ENCODE data around the gene MYO7B.

MYO7B gene

DNA sequence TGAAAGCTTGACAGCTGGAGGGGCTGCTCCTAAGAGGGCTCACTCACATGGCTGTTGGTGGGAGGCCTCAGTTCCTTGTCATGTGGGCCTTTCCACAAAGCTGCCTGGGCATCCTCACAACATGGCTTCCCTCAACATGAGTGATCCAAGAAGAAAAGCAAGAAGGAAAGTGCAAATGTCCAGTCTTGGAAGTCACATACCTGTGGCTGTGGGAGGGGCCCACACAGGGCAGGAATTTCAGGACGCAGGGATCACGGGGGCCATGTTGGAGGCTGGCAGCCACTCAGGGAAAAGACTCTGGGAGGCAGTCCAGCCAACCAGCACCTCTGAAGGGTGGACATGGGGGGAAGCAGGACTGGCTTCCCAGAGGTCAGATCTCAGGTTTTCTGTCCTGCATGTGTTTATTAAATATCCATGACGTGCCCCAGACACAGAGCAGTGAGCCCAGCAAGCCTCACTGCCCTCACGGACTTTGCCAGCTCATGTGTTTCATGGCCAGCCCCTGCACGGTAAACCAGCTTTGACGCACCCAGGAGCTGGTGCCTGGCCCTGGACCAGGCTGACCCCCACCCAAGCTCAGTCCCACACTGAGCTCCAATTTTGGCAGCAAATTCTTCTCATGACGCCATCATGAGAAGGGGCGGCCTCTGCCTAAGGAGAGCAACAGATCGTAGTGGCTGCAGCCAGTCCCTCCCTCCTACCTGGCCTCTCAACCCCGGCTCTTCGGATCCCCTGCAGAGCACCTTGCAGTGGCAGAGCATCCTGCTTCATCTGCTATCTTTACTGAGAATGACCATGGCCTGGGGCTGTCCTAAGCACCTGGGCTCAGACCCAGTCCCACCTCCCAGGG, 75.8 kb downstream of the MYO7B start:
- DNase-seq = no peak

DNA sequence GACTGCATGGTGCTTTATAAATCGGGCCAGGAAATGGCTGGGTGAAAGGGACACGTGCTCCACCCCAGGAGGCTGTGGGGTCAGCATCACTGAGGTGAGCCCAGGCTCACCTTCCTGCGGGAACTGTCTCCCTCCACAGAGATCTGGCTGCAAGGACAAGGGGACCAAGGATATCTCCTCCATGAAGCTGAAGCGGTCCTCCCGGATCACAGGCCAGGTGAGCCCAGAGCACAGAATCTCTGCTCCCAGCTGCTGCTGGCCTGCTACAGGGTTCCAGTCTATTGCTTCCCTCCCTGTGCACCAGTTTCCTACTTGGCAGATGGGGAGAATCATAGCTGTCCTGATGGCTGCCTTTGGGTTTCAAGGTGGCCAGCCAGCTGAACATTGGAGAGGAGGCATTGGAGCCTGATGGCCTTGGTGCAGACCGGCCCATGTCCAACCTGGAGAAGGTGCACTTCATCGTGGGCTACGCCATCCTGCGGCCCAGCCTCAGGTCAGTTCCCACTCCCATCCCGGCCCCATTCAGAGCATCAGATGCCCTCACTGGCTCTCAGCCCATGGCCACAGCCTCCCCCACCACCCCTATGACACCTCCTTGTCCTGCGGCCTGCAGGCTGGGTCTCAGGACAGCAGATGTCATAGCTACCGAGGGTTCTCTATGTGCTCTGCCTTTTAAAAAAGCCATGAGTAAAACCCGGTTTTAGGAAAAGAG, 76.8 kb downstream of the MYO7B start:
- DNase-seq = no peak

DNA sequence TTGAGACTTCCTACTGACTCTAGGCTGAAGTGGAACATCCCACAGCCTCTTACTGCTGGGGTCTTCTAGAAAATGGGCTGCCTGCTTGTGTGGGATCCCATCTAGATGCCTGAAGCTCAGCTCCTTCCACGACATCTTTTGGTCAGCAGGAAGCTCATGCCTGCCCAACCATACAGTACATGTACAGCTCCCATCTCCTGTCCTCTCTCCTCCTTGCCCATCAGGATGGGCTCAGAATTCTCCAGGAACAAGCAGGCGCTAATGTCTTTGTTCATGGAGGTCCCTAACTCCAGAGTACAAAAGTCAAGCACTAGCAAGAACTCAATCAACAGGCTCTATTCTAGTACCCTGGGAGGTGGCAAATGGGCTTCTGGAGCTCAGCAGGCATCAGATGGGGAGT, 78.8 kb downstream of the MYO7B start:
- DNase-seq = no peak

DNA sequence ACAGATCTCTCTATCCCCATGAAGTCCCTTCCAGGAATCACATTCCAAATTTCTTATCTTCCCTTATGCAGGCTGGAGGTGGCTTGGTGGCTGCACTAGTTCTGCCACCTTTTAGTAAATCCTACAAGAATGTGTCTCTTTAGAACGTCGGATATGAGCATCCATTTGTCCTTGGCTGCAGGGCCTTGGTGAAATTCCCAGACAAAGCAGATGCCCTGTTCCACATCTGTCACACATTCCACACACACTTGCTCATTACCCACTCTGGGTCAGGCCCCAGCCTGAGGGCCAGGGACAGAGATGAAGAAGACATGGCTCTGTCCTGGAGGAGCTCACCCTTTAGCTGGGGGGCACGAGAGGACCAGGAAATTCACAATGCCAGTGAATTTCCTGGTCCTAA, 79.2 kb downstream of the MYO7B start:
- DNase-seq = no peak

DNA sequence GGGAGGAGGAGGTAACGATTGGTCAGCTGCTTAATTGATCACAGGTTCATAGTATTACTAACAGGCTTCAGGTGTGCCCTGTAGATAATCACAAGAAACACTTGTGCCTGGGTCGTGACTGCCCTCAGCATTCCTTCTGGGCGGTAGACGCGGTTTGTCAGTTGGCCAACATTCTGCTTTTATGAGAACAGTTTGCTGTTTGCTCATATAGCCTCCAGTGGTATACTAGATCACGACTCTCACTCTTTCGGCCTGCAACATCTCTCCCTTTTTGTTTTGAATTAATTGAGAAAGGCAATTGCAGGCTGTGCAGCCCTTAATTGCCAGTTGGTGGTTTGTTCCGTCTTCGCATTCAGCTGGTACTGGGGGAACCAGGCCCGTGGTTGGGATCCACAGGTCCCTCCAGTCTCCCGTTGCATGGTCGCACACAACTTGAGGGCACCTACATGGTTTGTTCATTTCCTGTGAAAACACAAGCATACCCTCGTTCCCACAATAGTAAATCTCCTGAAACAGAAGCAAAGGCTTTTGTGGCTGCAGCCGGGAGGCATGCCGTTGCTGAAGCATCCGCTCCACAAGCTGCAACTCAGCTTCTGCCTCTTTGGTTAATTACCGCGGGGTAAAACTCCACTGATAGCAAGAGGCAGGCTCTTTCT, 80.2 kb downstream of the MYO7B start:
- no peak for DNase-seq

DNA sequence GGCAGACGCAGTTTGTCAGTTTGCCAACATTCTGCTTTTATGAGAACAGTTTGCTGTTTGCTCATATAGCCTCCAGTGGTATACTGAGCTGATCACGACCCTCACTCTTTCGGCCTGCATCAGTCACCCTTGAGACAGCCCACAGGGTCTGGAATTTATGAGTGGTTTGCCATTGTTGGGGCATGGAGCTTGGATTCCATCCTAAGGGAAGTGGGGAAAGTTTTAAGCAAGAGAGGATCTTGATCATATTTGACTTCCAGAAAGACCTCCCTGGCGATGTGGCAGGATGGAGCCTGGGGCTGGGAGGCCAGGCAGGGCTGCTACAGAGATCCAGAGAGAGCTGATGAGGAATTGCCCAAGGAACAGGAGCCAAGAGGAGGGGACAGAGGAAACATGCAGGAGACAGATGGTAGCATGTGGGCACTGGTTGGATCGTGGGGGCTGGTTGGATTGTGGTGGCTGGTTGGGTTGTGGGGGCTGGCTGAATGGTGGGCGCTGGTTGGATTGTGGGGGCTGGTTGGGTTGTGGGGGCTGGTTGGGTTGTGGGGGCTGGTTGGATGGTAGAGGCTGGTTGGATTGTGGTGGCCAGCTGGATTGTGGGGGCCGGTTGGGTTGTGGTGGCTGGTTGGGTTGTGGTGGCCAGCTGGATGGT, 83.2 kb downstream of the MYO7B start:
- no peak for DNase-seq

DNA sequence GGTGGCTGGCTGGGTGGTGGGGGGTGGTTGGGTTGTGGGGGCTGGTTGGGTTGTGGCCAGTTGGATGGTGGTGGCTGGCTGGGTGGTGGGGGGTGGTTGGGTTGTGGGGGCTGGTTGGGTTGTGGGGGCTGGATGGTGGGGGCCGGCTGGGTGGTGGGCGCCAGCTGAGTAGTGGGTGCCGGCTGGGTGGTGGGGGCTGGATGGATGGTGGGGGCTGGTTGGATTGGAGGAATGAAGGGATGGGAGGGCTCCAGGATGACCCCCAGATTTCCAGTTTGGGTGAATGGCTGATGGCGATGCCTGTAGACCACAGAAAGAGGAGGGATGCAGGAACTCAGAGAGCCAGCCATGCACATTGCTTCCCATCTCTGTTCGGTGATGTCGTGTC, 83.7 kb downstream of the MYO7B start:
- no peak for DNase-seq

DNA sequence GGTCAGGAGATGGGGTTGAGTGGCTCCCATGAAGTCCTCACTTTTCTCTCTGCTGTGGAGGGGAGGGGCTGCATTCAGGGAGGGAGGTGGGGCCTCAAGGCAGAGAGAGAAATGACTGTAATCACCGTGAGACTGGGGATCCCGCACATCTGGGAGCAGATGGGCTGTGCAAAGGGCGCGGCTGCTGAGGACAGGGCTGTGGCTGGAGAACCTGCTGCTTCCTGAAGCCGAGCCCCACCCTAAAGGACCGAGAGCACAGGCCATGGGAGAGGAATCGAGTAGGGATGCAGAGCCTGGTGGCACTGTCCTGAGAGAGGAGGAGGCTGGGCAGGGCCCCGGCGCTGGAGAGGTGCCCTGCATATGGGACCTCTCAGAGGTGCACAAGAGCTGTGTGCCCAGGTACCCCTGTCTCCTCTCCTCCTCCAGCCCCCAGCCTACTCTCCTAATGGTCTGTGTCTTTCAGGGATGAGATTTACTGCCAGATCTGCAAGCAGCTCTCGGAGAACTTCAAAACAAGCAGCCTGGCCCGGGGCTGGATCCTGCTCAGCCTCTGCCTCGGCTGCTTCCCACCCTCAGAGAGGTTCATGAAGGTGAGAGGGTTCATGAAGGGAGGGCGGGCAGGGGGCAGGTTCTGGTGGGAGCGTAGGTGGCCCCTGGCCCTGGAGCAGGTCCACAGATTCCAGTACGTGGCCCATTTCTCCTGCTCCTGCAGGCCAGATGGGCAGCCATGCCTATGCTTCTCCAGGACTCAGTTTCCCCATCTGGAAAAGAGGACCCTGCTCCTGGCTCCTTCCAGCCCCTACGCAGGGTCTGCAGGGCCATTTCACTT, 84.6 kb downstream of the MYO7B start:
- DNase-seq = no peak

DNA sequence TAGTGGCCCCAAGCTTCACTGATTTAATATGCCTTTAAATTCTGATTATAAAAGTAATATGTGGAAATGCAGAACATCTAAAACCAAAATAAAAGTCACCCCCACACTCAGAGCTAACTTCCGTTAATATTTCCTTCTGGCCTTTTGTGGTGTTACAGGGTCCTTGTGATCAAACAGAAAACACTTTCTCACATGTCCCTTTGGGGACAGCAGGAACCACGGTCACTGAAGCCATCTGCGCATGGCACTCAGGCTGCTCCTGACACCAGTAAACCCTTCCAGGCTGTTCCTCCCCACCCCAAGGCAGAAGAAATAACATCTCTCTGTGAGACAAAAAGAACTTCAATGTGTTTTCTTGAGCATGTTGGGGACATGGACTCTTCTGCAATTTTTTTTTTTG, 85.4 kb downstream of the MYO7B start:
- DNase-seq = no peak

DNA sequence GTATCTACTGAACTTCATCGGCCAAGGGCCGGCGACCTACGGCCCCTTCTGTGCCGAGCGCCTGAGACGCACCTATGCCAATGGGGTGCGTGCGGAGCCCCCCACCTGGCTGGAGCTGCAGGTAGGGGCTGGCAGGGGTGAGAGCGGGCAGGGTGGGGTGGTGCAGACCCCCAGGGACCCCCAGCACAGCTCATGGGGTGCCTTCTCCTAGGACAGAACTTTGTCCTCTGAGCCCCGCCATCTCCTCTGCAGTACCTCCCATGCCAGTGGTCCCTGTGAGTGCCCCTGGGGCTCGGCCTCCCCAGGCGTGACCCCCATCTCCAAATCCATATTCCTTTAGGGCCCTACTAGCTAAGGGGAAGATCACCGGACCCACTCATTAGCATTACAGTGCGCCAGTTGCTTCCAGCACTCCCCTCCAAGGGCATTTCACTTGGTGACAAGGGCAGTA, 86.5 kb downstream of the MYO7B start:
- no peak for DNase-seq

DNA sequence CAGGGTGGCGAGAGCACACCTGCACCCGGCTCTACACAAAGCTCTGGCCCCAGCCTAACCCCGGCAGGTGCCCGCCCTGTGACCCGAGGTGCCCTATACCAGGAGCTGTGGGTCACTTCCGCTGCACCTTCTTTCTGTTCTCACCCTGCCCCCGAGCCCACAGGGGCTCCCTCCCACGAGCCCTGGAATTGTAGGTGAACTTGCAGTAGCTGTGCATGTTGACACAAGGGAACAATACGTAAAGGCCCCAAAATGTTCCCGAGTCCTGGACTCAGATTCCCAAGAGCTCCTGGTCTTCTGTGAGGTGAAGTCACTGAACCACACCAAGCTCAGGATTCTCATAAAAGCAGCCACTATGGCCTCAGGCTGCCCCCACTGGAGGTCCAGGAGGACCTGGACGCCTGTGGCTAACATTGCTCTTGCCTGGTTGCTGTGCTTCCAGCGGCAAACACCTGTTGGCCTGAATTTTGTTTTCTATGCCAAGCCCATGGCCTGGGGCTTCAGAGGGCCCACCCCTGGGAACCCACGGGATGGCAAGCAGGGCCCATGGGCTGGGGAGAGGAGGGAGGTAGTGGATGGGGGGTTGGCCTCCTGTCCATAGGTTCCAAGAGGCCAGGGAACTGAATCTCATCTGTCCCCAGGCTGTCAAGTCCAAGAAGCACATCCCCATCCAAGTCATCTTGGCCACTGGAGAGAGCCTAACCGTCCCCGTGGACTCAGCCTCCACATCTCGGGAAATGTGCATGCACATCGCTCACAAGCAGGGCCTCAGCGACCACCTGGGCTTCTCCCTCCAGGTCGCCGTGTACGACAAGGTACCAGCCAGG, 87.3 kb downstream of the MYO7B start:
- DNase-seq = no peak

DNA sequence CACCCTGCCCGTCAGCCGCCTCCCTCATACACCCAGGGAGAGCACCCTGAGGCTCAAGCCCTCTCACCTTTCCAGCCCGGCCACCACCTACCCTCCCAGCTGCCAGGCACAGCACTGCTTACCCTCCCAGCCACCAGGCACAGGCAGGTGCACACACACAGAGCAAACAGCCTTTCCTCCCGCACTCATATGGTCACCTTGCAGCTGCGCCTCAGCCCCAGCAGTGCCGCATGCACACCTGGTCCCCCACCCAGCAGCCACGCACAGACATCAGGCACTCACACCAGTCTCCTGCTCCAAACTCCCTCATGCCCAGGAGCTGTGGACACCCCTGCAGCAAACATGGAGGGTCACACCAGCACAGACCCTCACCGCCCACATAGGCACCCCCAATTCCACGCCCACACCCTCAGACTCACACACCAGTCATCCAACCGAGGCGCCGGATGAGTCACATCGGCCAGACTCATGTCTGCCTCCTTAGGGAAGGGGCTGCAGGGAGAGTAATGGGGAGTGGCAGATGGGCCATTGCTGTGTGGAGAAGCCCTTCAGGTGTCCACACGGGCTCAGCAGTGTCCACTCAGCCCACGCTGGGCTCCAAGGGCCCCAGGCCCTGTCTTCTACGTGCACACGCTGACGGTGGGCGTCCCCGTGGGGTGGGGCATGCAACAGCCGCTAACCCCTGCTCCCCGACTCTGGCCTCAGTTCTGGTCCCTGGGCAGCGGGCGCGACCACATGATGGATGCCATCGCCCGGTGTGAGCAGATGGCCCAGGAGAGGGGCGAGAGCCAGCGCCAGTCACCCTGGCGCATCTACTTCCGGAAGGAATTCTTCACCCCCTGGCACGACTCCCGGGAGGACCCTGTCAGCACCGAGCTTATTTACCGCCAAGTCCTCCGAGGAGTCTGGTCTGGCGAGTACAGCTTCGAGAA, 88.2 kb downstream of the MYO7B start:
- DNase-seq = no peak

DNA sequence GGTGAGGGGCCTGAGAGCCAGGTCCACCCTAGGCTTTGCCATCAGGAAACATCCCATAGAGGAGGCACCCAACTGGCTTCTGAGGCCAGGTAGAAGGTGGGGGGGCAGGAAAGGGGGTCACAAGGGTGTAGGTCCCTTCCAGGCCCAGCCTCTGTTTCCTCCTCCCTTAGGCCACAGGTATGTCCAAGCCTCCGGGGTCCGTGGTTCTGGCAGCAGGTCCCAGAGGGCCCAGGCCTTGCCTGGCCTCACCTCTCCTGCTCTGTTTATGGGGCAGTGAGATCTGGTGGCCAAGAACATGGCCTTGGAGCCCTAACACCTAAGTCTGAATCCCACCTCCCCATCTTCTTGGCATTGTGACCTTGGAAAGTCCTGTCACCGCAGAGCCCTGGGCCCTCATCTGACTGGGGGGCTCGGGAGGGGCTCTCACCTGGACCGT, 88.9 kb downstream of the MYO7B start:
- no peak for DNase-seq

DNA sequence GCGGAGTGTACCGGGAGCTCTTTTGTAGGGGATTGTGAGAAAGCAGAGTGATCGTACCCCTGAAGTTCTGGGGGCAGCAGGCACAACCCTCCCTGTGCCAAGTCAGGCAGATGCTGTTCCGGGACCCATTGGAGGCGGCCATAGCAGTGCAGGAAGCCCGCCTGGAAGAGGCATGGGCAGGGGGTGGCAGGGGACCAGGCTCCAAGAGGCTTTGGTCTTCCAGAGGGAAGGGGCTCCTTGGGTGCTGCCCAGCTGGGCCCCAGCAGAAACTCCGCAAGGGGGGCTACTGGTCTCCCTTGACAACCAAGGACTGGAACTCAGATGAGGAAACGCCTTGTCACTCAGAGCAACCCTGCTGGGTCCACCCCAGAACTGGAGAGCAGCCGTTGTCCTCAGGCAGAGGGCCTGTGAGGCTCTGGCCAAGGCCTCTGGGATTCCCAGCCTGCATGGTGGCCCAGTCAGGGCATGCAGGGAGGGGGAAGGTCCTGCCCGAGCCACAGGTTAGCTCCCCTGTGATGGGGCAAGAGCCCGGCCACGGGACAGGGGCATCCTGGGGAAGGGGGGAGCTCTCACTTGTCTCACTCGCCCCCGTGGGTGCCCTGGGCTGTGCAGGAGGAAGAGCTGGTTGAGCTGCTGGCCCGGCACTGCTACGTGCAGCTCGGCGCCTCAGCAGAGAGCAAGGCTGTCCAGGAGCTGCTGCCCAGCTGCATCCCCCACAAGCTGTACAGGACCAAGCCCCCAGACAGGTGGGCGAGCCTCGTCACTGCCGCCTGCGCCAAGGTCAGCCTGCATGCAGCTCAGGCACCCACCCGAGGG, 89.5 kb downstream of the MYO7B start:
- no peak for DNase-seq

DNA sequence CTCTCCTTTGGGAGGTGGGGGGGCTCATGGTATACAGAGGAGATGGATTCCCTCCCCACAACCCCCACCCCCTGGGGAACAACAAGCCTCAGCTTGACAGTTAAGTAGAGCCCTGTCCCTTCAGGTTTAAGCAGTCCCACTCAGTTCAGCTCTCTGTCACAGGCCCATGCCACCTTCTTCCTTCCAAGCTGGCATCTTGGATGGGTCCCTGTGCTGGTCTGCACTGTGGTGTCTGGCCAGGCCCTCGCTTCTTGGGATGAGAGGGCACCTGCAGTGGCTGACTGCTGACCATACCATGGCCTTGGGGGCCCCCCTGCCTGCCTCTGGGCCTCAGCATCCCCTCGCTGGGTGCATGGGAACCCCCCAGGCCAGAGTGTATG, 90.1 kb downstream of the MYO7B start:
- no peak for DNase-seq

DNA sequence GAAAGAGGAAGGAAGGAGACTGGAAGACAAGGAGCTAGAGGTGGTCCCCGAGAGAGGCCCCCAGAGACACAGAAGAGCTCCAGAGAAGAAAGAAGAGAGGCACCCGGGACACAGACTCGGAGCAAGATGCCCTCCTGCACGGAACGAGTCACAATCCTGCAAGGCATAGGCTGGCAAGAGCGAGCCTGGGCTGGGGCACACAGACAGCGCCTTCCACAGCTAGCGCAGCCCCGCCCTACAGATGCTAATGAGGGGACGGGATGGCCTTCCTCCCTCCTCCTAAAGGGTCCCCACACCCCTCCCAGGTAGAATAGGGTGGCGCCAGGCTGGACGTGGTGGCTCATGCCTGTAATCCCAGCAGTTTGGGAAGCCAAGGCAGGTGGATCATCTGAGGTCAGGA, 90.7 kb downstream of the MYO7B start:
- DNase-seq = no peak

DNA sequence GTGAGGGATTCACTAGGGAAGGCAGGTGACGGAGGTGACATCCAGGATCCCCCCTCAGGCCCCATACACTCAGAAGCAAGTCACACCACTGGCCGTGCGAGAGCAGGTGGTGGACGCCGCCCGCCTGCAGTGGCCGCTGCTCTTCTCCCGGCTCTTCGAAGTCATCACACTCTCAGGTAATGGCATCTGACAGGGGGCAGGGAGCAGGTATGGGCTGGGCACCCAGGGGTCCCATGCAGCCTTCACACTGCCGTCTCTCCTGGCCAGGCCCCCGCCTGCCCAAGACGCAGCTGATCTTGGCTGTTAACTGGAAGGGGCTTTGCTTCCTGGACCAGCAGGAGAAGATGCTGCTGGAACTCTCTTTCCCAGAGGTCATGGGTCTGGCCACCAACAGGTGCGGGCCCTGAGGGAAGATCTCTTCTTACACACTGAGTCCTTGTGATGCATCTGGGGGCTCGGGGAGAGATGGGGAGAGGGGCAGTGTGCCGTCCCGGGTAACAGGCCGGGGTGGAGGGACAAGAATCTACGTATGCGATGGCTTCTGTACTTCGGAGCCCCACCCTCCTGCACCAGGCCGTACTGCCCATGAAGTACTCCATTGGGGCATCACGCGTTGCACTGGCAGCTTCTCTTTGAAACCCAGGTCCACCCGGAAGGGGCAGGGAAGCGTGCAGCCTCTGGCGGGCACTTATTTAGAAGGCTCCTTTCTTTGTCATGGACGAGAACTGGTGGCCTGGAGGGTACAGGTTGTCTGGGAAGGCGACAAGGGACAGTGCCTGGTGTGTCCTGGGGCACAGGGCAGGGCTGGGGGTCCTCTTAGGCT, 91.6 kb downstream of the MYO7B start:
- DNase-seq = no peak

DNA sequence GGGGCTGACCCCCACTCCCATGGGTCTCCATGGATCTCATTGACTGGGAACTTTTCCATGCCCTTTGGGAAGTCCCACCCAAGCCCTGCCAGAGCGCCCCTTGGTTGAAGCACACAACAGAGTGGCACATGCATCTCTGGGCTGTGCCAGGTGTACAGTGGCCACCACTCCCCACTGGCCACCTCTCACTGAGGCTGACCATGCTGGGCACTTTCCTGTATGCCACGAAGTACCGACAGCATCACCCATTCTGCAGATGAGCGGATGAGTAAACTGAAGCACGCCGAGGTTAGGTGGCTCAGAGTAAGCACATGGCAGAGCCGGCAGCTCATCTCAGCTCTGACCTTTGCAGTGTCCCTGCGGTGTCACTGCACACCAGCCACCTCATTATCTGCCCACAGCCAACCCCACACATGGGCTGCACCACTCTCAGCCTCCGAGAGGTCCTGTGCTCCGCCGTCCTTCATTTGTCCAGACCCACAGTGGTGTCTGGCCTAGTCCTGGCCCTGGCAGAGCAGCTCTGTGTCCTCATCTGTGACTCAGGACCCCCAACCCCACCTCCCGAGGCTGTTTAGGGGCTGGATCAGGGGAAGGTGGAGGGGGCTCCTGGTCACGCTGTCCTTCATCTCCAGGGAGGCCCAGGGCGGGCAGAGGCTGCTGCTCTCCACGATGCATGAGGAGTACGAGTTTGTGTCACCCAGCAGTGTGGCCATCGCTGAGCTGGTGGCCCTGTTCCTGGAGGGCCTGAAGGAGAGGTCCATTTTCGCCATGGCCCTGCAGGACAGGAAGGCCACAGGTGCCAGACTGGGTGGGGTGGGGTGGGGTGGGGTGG, 92.5 kb downstream of the MYO7B start:
- no peak for DNase-seq

Data from COR-L47 (cell line).